Measurements from ENCODE around the gene MED22. TPM values are rescaled to one million over a fixed set of nuclear protein-coding genes. Genes with fewer than 3 reads are reported as not detected.

MED22 gene
- total and polyA plus RNA-seq, 2 experiments from 2014 or later, result 18.8 to 23.4 TPM

DNA sequence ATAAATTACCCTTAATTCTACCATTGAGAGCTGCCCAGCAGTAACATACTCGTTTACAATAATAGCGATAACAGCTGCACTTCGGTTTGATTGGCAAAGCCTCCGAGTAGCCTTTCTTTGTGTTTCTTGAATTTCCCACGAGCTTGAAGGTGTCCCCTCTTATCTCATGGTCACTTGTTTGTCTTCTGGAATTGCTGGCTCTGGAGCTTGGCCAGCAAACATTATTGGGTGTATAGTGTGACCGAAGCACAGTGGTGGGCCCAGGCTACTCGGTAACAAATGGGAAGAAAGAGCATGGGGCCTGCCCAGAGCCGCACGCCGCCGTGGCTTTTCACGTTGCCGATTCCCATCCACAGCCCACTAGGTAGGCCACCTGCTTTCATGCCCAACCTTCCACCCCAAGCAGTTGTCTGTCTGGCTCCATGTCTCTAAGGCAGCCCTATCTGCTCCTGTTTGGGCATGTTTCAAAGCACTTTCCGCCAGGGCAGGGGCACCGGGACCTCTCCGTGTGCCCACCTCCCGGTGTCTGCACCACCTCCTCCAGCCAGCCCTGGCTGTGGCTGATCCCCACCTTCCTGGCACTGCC lies 36.9 kb upstream of the MED22 start:
- WGBS (ENCODE audit: low lambda C conversion rate, missing lambda C conversion rate), result 79% methylated on average over 17 of the region's 17 CpGs

DNA sequence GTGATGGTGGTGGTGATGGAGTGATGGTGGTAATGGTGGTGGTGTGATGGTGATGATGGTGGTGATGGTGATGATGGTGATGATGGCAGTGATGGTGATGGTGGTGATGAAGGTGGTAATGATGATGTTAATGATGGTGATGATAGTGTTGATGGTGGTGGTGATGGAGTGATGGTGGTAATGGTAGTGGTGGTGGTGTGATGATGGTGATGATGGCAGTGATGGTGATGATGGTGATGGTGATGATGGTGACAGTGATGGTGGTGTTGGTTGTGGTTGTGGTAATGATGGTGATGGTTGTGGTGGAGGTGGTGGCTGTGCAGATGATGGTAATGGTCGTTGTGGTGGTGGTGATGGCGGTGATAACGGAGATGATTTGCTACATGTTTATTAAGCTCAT lies 35.5 kb upstream of the MED22 start:
- 96% methylated on average over 3 of the region's 3 CpGs for WGBS (ENCODE audit: low lambda C conversion rate, missing lambda C conversion rate)
- Histone ChIP-seq H3K79me2 (no peaks in the 10 kb centered on the region), H4K20me1 (ENCODE audit: insufficient read depth, poor library complexity, severe bottlenecking) (no peaks in the 10 kb centered on the region), H3K9me3 (ENCODE audit: low read depth) (no peaks in the 10 kb centered on the region), H3K36me3 (replicated peaks; ENCODE audit: insufficient read depth, low read depth) (no peaks in the 10 kb centered on the region), H2AFZ (no peak overlapping the region), H3K27ac (no peak overlapping the region), H3K9me2 (replicated peaks; ENCODE audit: insufficient read depth) (no peaks in the 10 kb centered on the region), H3K4me3 (no peak overlapping the region), H3K27me3 (no peaks in the 10 kb centered on the region), H3K4me2 (no peak overlapping the region), H3K4me1 (ENCODE audit: insufficient read depth) (no peaks in the 10 kb centered on the region)
- no peak for DNase-seq (ENCODE audit: low spot score)
- TF ChIP-seq CTCF (IDR thresholded peaks at IDR 0.05; ENCODE audit: poor library complexity) (no peak), EZH2 (IDR thresholded peaks at IDR 0.05; ENCODE audit: borderline replicate concordance) (no peak), EZH2phosphoT487 (IDR thresholded peaks at IDR 0.05; ENCODE audit: low read depth, severe bottlenecking, unreplicated experiment) (no peak)

More for the DNA sequence above, 36.9 kb upstream of the MED22 start:
- no peak overlapping the region for H3K27ac ChIP-seq
- H3K27me3 ChIP-seq, result no peaks in the 10 kb centered on the region
- H3K9me3 ChIP-seq (ENCODE audit: low read depth), result no peaks in the 10 kb centered on the region
- TF ChIP-seq EZH2phosphoT487 (IDR thresholded peaks at IDR 0.05; ENCODE audit: low read depth, severe bottlenecking, unreplicated experiment) (no peak), EZH2 (IDR thresholded peaks at IDR 0.05; ENCODE audit: borderline replicate concordance) (no peak), CTCF (IDR thresholded peaks at IDR 0.05; ENCODE audit: poor library complexity) (no peak)
- H3K79me2 ChIP-seq, result no peaks in the 10 kb centered on the region
- no peaks in the 10 kb centered on the region for H3K9me2 ChIP-seq (replicated peaks; ENCODE audit: insufficient read depth)
- DNase-seq (ENCODE audit: low spot score), result no peak
- no peak overlapping the region for H3K4me3 ChIP-seq
- no peaks in the 10 kb centered on the region for H4K20me1 ChIP-seq (ENCODE audit: insufficient read depth, poor library complexity, severe bottlenecking)
- H3K4me1 ChIP-seq (ENCODE audit: insufficient read depth), result no peaks in the 10 kb centered on the region
- no peaks in the 10 kb centered on the region for H3K36me3 ChIP-seq (replicated peaks; ENCODE audit: insufficient read depth, low read depth)
- H3K4me2 ChIP-seq, result no peak overlapping the region
- no peak overlapping the region for H2AFZ ChIP-seq

DNA sequence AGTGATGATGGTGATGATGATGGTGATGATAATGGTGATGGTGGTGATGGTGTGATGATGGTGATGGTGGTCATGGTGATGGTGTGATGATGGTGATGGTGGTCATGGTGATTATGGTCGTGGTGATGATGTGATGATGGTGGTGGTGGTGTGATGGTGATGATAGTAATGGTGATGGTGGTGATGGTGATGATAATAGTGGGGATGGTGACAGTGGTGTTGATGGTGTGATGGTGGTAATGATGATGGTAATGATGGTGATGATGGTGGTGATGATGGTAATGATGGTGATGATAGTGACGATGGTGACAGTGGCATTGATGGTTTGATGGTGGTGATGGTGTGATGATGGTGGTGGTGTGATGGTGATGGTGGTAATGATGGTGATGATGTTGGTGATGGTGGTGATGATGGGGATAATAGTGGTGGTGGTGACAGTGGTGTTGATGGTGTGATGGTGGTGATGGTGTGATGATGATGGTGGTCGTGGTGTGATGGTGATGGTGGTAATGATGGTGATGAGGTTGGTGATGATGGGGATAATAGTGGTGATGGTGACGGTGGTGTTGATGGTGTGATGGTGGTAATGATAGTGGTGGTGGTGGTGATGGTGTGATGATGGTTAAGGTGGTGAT lies 34.7 kb upstream of the MED22 start:
- H3K36me3 ChIP-seq (replicated peaks; ENCODE audit: insufficient read depth, low read depth), result no peaks in the 10 kb centered on the region
- H3K4me1 ChIP-seq (ENCODE audit: insufficient read depth), result no peaks in the 10 kb centered on the region
- H4K20me1 ChIP-seq (ENCODE audit: insufficient read depth, poor library complexity, severe bottlenecking), result no peaks in the 10 kb centered on the region
- H3K4me3 ChIP-seq, result no peak overlapping the region
- H3K4me2 ChIP-seq, result no peak overlapping the region
- no peak for DNase-seq (ENCODE audit: low spot score)
- no peak overlapping the region for H3K27ac ChIP-seq
- H3K27me3 ChIP-seq, result no peaks in the 10 kb centered on the region
- no peak overlapping the region for H2AFZ ChIP-seq
- WGBS (ENCODE audit: low lambda C conversion rate, missing lambda C conversion rate), result 97% methylated on average over 4 of the region's 4 CpGs
- TF ChIP-seq EZH2 (IDR thresholded peaks at IDR 0.05; ENCODE audit: borderline replicate concordance) (no peak), CTCF (IDR thresholded peaks at IDR 0.05; ENCODE audit: poor library complexity) (no peak), EZH2phosphoT487 (IDR thresholded peaks at IDR 0.05; ENCODE audit: low read depth, severe bottlenecking, unreplicated experiment) (no peak)
- no peaks in the 10 kb centered on the region for H3K79me2 ChIP-seq
- H3K9me3 ChIP-seq (ENCODE audit: low read depth), result no peaks in the 10 kb centered on the region
- no peaks in the 10 kb centered on the region for H3K9me2 ChIP-seq (replicated peaks; ENCODE audit: insufficient read depth)
